ENCODE measurements around the gene LY6G6D.
A peak's percentile ranks its signal among the peaks of the same experiment; 100 is the strongest.

LY6G6D gene

DNA sequence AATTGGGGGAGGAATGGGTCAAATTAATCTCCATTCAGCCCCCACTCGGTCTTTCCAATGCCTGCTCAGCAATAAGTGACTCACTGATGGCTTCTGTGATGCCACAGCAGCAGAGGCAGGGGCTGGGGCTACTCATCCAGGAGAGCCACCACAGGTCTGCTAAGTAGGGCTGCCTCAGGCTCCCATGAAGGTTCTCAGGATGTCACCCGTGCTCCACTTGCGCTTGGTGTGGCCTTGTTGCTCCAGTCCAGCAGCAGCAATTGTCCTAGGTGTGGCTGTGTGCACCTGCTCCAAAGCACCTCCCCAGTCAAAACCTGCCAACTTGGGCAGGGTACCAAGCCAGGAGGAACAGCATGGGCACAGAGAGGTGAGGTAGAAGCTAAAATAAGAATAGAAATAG lies 7.0 kb downstream of the LY6G6D start (continued):
- TF ChIP-seq ZNF70 (CRISPR knock-in tag; IDR thresholded peaks at IDR 0.05) (no peak), ISL1 (CRISPR knock-in tag; IDR thresholded peaks at IDR 0.05) (no peak), ZFP3 (CRISPR knock-in tag; IDR thresholded peaks at IDR 0.05) (no peak), ESRRG (CRISPR knock-in tag; IDR thresholded peaks at IDR 0.05) (no peak), RARB (CRISPR knock-in tag; IDR thresholded peaks at IDR 0.05) (no peak), ZC3H10 (CRISPR knock-in tag; IDR thresholded peaks at IDR 0.05) (no peak)

DNA sequence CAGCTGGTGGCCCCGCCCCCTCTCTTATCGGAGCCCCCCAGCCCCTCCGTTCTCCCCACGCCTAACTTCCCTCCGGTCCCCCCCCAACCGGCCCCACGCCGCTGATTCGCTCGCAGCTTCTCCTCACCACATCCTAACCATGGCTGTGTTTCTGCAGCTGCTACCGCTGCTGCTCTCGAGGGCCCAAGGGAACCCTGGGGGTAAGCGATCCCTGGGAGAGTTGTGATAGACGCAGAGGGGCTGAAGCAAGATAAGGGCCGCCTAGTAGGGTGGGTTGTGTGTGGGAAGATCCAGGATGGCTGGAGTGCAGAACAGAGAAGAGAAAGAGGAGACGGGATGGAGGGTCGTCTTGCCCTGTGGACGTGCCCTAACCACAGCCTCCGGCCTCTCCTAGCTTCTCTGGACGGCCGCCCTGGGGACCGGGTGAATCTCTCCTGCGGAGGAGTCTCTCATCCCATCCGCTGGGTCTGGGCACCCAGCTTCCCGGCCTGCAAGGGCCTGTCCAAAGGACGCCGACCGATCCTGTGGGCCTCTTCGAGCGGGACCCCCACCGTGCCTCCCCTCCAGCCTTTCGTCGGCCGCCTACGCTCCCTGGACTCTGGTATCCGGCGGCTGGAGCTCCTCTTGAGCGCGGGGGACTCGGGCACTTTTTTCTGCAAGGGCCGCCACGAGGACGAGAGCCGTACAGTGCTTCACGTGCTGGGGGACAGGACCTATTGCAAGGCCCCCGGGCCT lies 8.3 kb downstream of the LY6G6D start, which contains the start of gene MPIG6B:
MPIG6B (plus strand) TSS at position 129 of the 735 bp plus-strand sequence; CDS start at position 140, 11 bp downstream.
- TF ChIP-seq TOX (CRISPR knock-in tag; IDR thresholded peaks at IDR 0.05; ENCODE audit: borderline replicate concordance) (no peak), ZNF70 (CRISPR knock-in tag; IDR thresholded peaks at IDR 0.05) (no peak), ZFP3 (CRISPR knock-in tag; IDR thresholded peaks at IDR 0.05) (no peak)
- TF ChIP-seq, protein P1, sequence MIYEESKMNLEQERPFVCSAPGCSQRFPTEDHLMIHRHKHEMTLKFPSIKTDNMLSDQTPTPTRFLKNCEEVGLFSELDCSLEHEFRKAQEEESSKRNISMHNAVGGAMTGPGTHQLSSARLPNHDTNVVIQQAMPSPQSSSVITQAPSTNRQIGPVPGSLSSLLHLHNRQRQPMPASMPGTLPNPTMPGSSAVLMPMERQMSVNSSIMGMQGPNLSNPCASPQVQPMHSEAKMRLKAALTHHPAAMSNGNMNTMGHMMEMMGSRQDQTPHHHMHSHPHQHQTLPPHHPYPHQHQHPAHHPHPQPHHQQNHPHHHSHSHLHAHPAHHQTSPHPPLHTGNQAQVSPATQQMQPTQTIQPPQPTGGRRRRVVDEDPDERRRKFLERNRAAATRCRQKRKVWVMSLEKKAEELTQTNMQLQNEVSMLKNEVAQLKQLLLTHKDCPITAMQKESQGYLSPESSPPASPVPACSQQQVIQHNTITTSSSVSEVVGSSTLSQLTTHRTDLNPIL (CRISPR knock-in tag; IDR thresholded peaks at IDR 0.05; ENCODE audit: low read depth): no peak

DNA sequence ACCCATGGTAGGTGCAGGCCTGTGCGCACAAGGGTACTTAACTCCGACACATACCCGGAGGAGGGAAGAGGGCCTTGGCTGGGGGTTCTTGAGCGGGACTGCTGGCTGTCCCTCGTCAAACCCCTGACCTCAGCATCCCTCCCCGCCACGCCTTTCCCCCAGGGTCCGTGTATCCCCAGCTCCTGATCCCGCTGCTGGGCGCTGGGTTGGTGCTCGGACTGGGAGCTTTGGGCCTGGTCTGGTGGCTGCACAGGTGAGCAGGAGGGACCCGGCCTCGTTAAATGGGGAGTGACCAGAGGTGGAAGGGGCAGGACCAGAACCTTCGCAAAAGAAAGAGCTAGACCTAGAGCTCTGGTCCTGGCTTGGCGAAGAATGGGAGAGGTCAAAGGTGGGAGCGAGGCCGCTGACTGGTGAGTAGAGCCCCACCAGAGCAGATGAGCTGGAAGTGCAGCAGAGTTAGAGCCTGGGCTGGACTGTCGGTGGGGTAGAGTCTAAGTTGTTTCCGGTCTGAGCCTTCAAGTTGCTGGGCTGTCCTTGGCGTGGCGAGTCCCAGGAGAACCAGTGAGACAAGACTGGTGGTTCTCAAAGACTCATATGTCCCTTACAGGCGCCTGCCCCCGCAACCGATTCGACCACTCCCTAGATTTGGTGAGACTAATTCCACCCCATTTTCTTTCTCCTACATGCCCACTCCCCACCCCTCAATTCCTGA lies 9.0 kb downstream of the LY6G6D start:
- TF ChIP-seq ZC3H10 (CRISPR knock-in tag; IDR thresholded peaks at IDR 0.05) (no peak), SNAI2 (CRISPR knock-in tag; IDR thresholded peaks at IDR 0.05) (no peak)
- TF ChIP-seq, protein P2, sequence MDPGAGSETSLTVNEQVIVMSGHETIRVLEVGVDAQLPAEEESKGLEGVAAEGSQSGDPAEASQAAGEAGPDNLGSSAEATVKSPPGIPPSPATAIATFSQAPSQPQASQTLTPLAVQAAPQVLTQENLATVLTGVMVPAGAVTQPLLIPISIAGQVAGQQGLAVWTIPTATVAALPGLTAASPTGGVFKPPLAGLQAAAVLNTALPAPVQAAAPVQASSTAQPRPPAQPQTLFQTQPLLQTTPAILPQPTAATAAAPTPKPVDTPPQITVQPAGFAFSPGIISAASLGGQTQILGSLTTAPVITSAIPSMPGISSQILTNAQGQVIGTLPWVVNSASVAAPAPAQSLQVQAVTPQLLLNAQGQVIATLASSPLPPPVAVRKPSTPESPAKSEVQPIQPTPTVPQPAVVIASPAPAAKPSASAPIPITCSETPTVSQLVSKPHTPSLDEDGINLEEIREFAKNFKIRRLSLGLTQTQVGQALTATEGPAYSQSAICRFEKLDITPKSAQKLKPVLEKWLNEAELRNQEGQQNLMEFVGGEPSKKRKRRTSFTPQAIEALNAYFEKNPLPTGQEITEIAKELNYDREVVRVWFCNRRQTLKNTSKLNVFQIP (CRISPR knock-in tag; IDR thresholded peaks at IDR 0.05; ENCODE audit: borderline replicate concordance, low read depth): no peak
- ATAC-seq: no peak; the same call in 2 of the 3 replicates

More for the DNA sequence above, 8.3 kb downstream of the LY6G6D start, which contains the start of gene MPIG6B:
- ATAC-seq: peak; percentile 14; the same call in 1 of the 3 replicates

DNA sequence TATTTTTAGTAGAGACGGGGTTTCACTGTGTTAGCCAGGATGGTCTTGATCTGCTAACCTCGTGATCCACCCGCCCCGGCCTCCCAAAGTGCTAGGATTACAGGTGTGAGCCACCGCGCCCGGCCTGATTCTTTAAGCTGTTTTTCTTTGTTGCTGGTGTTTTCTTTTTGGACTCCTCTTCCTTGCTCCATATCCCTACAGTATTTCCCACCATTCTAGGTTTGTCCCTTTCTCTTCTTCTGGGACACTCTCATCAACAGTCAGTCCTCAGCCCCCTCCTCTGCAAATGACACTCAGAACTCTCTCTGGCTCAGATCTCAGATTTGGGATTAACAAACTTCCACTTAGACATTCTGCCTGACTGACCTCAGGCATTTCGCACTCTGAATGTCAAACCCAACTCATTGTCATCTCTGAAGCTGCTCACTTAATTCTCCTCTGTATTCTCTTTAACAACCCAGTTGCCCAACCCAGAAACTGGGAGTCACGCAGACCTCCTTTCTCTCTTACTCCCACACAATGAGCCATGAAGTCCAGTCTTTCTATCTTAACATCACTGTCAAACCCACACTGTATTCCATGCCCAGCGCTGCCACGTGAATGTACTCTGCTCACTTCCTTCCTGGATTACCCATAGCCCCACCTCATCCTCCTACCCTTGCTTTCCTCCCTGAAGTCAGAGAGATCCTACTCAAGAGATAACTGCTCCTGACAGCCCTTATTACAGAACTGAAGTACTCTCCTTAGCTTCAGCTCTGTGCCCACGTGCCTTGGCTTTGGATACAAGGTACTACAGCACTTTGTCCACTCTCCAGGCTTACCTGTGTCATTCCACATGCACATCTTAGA lies 10.6 kb downstream of the LY6G6D start:
- no peak for ATAC-seq

DNA sequence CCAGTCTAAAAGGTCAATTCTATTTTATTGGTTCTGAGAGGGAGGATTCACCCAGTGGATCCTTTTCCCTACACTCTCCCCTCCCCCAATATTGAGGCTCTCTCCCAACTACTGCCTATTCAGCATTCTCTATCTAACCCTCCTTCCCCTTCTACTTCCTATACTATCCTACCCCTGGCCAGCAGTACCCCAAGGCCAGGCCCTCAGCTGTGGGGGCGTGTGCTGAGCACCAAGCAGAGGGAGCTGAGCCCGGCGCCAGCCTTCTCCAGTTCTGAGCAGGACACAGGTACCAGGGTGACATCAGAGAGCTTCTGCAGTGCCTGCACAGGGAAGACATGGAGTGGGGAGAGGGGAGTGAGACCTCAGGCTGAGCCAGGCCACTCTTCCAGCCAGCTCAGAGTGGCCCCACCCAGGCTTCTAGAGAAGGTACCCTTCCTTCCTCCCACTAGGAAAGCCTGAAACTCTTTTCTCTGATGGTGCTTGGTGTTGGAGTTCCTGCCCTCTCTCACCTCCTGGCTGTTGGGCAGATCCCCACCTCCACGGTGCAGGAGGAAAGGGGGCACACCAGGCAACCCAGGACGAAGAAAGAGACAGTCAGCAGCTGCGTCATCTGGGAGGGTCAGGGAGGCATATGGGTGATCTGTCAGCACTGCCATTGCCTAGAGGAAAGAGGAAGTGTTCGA lies 12.0 kb downstream of the LY6G6D start:
- ATAC-seq: no peak
- TF ChIP-seq, protein P3, sequence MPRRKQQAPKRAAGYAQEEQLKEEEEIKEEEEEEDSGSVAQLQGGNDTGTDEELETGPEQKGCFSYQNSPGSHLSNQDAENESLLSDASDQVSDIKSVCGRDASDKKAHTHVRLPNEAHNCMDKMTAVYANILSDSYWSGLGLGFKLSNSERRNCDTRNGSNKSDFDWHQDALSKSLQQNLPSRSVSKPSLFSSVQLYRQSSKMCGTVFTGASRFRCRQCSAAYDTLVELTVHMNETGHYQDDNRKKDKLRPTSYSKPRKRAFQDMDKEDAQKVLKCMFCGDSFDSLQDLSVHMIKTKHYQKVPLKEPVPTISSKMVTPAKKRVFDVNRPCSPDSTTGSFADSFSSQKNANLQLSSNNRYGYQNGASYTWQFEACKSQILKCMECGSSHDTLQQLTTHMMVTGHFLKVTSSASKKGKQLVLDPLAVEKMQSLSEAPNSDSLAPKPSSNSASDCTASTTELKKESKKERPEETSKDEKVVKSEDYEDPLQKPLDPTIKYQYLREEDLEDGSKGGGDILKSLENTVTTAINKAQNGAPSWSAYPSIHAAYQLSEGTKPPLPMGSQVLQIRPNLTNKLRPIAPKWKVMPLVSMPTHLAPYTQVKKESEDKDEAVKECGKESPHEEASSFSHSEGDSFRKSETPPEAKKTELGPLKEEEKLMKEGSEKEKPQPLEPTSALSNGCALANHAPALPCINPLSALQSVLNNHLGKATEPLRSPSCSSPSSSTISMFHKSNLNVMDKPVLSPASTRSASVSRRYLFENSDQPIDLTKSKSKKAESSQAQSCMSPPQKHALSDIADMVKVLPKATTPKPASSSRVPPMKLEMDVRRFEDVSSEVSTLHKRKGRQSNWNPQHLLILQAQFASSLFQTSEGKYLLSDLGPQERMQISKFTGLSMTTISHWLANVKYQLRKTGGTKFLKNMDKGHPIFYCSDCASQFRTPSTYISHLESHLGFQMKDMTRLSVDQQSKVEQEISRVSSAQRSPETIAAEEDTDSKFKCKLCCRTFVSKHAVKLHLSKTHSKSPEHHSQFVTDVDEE (CRISPR knock-in tag; IDR thresholded peaks at IDR 0.05): no peak
- TF ChIP-seq ESRRG (CRISPR knock-in tag; IDR thresholded peaks at IDR 0.05) (no peak), ZC3H10 (CRISPR knock-in tag; IDR thresholded peaks at IDR 0.05) (no peak), ZNF8 (CRISPR knock-in tag; IDR thresholded peaks at IDR 0.05) (no peak), ISL1 (CRISPR knock-in tag; IDR thresholded peaks at IDR 0.05) (no peak)

More for the DNA sequence above, 10.6 kb downstream of the LY6G6D start:
- no peak for TF ChIP-seq TCF4 (CRISPR knock-in tag; IDR thresholded peaks at IDR 0.05; ENCODE audit: borderline replicate concordance)
- TF ChIP-seq OSR1 (CRISPR knock-in tag; IDR thresholded peaks at IDR 0.05): no peak
- TF ChIP-seq PPARA (CRISPR knock-in tag; IDR thresholded peaks at IDR 0.05; ENCODE audit: borderline replicate concordance): no peak
